HG02642 (cell line): ENCODE measurements around the gene FCGR2B.
"Not testable (repeated sequence)": the region's sequence is repeated elsewhere in the genome, so short reads cannot be mapped to it uniquely, and the experiment has no call there.

Experiments
- ATAC-seq: cut with Tn5 transposase; IDR thresholded peaks from one replicate; pipeline ENCODE4 v1.9.1; 2021; ENCODE audit warnings: mild to moderate bottlenecking; ENCODE audit not compliant: unreplicated experiment, poor library complexity

Gene FCGR2B

GRCh38 chr1:161662684-161663339 lies at the start of gene FCGR2B:
FCGR2B (plus strand) TSS chr1:161663143; CDS start chr1:161663242, 99 bp downstream.
- peak; percentile 67 for ATAC-seq

GRCh38 chr1:161616417-161616816 lies 46.5 kb upstream of the FCGR2B start:
- not testable (repeated sequence) for ATAC-seq

GRCh38 chr1:161618517-161618916 lies 44.4 kb upstream of the FCGR2B start:
- ATAC-seq: not testable (repeated sequence)

GRCh38 chr1:161620399-161620798 lies 42.5 kb upstream of the FCGR2B start:
- ATAC-seq: not testable (repeated sequence)

- ATAC-seq: peak; percentile 57
Observed at GRCh38 chr1:161621181-161622000, 41.6 kb upstream of the FCGR2B start.

- peak; percentile 31 for ATAC-seq
Observed at GRCh38 chr1:161622054-161622453, 40.9 kb upstream of the FCGR2B start.

GRCh38 chr1:161623401-161624051 lies 39.4 kb upstream of the FCGR2B start:
- not testable (repeated sequence) for ATAC-seq

- not testable (repeated sequence) for ATAC-seq
Observed at GRCh38 chr1:161624605-161625004, 38.3 kb upstream of the FCGR2B start.

GRCh38 chr1:161626445-161627146 lies 36.3 kb upstream of the FCGR2B start:
- ATAC-seq: not testable (repeated sequence)

GRCh38 chr1:161630128-161630742 lies 32.7 kb upstream of the FCGR2B start:
- ATAC-seq: not testable (repeated sequence)

GRCh38 chr1:161631076-161631475 lies 31.9 kb upstream of the FCGR2B start, which contains the start of gene FCGR3B:
FCGR3B (minus strand) TSS chr1:161631176; CDS start chr1:161631094, 82 bp downstream.
- ATAC-seq: no peak

GRCh38 chr1:161634993-161635392 lies 27.9 kb upstream of the FCGR2B start:
- ATAC-seq: not testable (repeated sequence)

GRCh38 chr1:161636189-161636782 lies 26.7 kb upstream of the FCGR2B start:
- not testable (repeated sequence) for ATAC-seq

- ATAC-seq: not testable (repeated sequence)
Observed at GRCh38 chr1:161636976-161637375, 26.0 kb upstream of the FCGR2B start.

GRCh38 chr1:161638251-161638993 lies 24.5 kb upstream of the FCGR2B start:
- ATAC-seq: not testable (repeated sequence)

- ATAC-seq: not testable (repeated sequence)
Observed at GRCh38 chr1:161639203-161639602, 23.7 kb upstream of the FCGR2B start.

- not testable (repeated sequence) for ATAC-seq
Observed at GRCh38 chr1:161642697-161643096, 20.2 kb upstream of the FCGR2B start.

- ATAC-seq: not testable (repeated sequence)
Observed at GRCh38 chr1:161643481-161644208, 19.3 kb upstream of the FCGR2B start.
